Urothelium cell line (cell line): Measurements from ENCODE around the gene DUSP9.

Experiments
- DNase-seq: peaks from one replicate; pipeline ENCODE4 v3.0.0; 2011; ENCODE audit warnings: low spot score, mixed read lengths
- FAIRE-seq: peaks from 2 replicates; lab custom pipeline; 2011; peaks lifted over from hg19 to GRCh38; lab: Jason Lieb, UNC

DUSP9 gene

DNA sequence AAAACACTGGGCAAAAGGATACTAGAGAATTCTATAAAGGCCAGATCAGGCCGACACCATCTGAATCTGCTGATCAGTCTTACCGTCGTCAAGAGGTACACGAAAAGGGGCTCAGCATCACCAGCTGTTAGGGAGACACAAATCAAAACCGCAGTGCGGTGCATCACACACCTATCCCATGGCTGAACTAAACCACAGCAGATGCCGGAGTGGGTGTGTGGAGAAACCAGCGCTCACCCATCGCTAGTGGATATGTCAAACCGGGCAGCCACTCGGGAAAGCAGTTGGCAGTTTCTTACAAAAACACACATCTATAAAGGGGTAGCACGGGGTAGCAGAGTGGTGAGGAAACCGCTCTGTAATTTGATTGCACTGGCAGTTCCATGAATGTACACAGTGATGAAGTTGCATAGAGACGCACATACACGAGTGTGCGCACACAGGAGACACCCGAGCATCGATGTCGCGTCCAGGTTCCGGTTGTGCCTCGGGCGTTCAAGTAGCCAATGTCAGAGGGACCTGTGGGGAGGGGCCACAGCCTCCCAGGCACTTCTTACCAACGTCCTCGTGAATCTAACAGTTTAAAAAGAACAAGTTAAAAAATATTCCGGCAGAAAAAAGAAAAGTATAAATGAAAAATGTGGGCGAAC, 24.9 kb upstream of the DUSP9 start:
- no peak for FAIRE-seq
- DNase-seq, result no peak

DNA sequence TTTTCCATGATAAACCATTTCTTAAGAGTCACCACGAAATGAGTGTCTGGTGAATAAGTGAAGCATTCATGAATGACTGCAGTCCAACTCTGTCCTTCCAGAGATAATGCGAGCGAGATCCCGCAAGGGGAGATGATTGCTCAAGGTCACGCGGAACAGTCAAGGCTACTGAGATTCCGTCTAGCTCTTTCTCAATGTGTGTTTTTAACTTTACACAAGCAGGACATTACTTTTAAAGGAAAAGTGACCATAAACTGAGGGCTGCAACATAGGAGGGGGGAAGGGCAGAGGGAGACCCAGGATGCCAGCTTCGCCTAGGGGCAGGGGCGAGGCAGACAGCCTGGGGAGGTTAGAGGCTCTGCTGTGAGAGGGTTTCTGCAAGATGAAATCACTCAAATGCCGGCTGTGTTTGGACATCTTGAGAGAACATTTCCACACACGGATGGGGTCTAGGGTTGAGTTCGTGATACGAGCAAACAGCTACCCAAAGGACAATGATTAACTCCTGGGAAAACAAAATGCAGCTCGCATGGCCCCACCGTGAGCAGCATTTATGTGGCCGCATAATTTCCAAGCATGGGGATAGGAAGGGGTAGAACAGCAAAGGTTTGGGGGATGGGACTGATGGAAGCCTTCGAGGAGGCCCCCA, 24.2 kb upstream of the DUSP9 start:
- FAIRE-seq (no peak), DNase-seq (no peak)

DNA sequence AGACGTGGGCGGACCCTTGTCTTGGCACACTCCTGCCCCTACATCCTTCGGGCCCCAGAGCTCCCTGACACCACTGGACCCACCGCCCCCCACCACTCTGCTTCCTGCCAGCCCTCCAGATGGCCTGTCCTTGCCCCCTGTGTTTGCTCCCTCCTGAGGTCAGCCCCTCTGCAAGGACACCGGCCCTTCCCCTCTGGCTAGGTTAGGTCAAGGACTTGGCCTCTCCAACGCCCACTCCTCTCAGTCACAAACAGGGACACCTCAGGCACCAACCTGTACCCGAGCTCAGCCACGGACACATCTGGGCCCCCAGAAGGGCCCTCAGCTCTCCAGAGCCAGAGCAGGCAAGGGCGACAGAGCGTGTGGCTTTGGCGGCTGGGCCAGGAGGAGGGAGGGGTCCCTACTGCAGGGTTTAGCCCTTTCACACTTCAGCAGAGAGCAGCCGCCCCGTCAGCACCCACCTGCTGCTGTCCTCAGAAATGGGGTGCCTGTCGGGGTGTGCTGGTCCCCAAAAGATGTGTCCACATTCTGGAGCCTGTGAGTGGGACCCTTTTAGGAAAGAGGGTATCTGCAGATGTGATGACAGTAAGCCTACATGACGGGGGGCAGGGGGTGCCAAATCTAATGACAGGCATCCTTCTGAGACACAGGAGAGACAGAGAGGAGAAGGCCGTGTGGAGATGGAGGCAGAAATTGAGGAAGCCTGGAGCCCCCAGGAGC, 23.5 kb upstream of the DUSP9 start:
- DNase-seq (no peak), FAIRE-seq (no peak)

DNA sequence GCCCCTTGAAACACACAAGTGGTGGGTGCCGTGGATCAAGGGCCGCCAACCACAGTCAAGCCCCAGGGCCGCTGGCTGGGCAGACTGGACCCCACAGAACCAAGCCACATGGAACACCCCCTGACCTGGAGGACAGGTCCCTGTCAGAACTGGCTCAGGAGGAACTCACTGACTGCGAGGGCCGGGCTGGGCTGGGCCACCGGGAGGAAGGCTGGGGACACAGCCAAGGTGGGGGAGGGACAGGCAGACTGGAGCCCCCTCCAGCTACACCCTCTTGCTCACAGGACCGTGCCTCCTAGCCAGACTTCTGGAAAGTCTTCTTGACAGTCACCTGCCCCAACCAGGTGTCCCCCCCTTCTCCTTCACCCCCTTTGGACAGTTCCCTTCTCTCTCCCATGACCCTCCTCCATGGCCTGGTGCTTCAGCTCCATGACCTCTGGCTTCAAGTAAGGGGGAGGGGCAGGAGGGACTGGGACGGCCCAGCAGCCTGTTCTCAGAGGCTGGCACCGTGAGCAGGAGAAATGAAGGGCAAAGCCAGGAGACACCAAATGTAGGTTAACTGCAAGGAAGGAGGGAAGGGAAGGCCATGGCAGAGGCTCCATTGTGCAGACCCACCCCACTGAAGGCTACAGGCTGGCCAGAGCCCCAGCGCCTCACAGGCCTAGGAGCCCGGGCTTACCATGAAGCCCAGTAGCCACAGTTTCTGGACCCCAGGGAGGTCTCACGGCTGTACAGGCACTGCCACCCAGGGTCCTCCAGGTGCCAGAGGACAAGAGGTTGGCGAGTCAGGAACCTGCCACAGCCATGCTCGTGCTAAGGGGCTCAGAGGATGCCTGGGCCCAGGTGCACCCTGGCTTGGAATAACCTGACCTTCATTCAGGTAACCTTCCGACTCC, 22.6 kb upstream of the DUSP9 start:
- DNase-seq (no peak), FAIRE-seq (no peak)

DNA sequence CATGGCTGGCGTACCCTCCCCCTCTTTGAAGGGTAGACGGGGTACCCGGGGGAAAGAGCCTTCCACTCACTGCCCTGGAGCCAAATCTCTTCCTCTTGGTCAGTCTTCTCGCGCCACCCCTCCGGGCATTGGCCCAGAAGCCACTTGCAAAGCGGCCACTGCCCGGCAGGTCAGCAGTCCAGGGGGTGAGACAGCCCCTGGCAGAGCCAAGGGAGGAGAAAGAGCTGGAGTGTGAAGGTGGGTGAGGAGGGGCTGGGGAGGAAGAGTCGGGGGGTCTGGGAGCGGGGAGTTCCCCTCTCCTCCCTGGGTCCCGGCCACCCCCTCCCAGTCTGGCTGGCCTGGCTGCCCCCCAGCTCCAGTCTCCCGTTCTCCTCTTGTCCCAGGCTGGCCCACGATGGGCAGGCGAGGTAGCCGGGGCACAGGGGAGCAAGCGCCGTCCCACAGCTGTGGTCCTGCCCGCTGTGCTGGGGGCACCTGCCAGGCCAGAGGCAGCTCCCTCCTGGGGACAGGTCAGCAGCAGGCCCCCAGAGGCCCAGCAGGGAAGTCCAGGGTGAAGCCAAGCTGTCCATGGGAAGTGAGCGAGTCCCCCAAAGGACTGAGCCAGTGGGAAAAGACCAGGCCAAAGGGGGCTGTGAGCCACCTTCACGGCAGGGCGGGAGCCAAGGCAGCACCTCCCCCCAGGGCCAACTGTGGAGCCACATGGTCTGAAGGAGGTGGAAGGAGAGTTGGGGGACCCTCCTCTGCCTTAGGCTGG, 21.6 kb upstream of the DUSP9 start:
- FAIRE-seq (no peak), DNase-seq (no peak)

DNA sequence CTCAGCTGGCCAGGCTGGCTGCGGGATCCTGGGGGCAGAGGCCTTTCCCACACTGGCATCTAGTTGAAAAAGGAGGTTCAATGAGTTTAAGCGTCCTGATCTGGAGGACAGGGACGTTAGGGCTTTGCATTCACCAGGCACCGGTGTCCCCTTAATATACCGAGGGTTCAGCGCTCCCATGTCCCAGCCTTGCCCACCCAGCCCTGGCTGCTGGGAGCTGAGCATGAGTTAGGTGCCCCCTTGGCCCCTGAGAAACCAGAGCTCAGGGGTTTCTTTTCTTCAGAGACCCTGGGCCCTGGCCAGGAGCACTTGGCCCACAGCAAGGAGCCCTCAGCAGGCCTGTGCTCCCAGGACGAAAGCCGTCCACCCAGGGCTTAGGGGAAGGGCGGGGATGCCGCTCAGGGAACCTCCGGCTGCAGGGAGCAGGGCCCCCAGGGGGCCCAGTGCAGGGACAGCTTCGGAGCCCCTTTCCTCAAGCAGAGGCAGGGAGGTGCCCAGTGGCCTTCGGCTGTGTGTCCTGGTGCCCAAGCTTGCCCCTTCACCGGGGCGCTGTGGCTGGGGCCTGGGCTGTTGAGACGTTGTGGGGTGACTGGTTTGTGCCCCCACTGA, 20.9 kb upstream of the DUSP9 start:
- FAIRE-seq, result no peak
- DNase-seq, result no peak

DNA sequence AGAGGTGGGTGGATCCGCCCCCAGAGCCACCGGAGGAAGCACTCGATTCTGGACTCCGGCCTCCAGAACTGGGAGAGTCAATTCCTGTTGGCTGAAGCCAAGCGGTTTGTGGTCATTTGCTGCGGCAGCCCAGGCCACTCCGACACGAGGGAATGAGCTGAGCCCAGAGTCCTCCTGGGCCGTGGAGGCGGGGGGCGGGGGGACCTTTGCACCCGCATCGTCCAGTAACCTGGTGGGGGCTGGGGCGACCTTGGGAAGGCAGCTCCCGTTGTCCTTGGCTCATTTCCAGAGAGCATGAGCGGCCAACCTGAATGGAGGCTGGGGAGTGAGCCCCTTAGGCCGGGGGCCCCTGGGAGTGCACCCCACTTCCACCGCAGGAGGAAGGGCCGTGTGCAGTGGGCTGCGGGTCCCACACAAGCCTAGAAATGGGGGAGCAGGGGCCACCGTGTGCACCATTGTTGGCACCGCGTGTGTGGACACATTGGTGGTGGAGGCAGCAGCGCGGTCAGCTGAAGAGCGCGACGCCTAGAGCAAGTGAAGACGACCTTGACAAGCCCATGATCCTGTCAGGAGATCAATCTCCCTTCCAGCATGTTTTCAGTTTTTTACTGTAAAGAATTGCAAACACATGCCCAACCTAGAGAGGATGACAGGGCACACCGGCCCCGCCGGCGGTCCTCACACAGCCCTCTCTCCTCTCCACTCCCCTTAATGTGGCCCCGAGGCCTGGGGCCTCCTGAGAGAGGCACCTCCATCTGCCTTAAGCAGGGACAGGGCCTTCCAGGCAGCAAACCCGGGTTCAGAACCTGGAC, 19.9 kb upstream of the DUSP9 start:
- no peak for DNase-seq
- no peak for FAIRE-seq

DNA sequence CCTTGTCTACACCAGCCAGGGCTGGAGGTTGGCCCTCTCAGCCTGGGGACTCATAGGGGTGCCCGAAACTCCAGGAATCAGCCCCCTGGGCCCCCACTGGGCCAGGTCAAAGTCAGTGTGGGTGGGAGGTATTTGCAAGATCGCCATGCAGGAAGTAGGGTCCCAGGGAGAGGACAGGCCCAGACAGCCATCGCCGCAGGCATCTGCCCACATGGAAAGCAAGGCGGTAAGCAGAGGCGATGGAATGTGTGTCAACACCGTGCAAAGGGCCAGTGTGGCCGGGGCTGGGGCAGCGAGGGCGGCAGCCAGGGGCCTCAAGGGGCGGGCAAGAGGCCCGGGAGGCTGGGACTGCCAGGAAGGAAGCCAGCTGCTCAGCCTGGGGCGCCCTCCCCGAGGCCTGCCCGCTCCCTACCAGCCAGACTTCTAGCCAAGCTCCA, 19.3 kb upstream of the DUSP9 start:
- FAIRE-seq, result no peak
- no peak for DNase-seq

DNA sequence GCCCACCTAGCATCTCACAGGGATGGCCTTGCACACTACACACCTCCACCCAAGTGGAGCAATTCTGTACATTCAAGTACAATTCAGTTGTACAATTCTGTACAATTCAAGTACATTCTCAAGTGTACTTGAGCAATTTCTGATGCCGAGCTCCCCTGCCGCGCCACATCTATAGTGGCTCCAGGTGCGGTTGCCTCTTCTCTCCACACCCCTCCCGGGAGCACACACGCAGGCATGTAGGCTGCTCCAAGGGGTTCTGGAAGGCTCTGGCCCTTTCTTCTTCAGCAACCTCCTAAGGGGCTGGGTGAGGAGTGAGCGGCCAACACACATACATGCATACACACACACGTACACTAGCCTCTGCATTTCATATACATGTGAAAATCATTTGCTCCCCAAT, 18.9 kb upstream of the DUSP9 start:
- DNase-seq, result no peak
- FAIRE-seq, result no peak

DNA sequence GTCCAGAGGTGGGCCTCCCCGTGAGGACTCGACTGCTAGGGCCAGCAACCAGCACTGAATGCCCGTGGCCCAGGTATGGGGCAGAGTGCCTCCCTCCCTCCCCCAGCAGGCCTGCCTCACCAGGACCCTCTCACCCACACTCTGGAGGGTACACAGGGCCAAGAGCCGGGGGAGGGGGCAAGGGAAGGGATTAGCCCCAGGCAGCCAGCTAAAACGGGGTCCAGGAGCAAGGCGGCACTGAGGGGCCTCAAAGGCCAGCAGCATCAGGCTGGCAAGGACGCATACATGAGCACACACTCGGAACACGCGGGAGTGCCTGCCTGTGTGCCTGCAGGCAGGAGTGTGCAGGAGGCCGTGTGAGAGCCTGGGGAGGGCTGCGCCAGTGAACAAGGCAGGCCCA, 18.3 kb upstream of the DUSP9 start:
- FAIRE-seq (no peak), DNase-seq (no peak)

DNA sequence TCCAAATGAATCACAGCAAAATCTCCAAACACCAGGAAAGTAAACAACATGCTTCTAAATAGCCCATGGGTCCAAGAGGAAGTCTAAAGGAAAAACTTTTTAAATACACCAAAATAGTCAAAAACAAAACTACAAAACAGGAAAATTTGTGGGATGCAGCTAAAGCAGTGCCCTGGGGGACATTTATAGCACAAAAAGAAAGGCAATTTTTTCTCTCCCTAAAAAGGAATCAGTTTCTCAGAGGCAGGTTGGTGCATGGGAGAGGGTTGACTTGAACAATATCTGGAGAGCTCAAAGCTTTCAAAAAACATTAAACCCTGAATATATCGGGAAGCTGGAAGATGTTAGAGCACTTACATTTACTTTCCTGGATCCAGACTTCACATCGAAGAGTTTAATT, 15.7 kb upstream of the DUSP9 start:
- DNase-seq (no peak), FAIRE-seq (no peak)

DNA sequence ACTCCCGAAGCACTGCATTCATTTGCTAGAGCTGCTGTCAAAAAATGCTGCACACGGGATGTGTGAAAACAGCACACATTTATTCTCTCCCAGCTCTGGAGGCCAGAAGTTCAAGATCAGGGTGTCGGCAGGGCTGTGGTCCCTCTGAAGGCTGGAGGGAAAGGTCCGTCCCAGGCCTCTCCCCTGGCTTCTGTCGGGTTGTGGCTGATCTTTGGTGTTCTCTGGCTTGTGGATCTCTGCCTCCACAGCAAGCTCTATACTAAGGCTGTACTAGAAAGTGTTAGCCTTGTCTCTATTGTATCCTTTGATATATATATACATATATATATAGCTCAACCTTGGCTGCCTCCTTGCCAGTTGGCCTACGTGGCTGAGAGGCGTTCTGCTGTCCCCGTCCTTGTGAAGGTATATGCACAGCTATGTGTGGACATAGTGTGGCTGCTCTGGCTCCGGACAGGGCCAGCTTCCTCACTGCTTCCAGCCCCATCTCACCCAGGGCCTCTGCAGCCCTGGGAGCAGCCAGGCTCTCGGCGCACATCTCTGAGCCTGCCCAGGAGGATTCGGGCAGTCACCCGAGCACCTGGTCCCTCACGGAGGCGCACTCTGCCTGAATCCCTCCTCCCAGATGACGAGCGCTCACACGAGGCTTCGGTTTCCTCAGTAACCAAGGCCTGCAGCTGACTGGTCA, 15.0 kb upstream of the DUSP9 start:
- no peak for DNase-seq
- FAIRE-seq, result no peak

DNA sequence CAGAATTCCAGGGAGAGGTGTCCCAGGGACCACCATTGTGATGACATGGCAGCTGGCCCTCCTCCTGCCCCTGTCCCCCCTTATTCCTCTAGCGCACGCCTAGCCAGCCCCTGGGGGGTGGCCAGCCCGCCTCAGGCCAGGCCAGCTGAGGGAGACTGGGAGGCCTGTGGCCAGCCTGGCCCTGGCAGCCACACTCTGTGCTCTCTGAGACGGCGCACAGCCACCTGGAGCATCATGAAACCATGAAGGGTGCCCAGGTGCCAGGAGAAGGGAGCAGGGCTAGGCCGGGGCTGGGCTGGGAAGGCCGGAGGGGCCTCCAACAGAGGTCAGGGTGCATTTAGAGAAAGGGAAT, 14.4 kb upstream of the DUSP9 start:
- no peak for DNase-seq
- no peak for FAIRE-seq

DNA sequence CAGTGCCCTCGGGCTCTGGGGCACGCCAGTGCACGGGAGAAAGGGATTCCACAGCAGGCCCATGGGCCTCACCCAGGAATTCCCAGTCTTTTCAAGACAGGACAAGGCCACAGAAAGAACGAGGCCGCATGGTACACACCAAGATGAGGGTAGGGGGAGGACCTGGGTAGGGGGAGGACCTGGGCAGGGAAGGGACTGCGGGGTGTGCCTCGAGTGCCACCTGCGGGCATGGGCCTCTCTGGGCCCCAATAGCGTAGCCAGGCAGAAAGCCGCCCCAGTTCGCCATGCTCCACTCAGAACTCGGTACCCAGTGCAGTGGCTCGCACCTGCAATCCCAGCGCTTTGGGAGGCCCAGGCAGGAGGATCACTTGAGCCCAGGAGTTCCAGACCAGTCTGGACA, 14.0 kb upstream of the DUSP9 start:
- DNase-seq (no peak), FAIRE-seq (no peak)

DNA sequence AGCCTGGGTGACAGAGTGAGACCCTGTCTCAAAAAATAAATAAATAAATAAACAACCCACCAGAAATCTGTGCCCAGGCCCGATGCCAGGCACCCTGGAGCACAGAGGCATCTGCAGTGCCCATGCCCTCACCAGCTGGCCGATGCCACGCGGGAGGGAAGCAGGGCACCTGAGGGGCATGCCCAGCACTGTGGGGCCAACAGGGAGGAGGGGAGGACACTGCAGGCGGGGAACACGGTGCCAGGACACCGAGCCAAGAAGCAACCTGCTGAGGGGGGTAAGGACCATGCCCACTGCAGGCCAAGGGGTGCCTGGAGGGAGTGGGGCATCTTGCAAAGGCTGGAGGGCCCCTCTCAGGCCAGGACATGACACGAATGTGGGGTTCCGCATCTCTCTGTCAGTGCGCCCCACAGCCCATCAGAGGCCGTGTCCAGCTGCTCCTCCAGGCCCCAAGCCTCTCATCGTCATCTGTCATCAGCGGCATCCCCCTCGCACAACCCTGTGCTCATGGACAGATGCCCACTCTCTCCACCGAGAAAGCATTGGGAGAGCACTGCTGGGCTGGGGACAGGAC, 13.3 kb upstream of the DUSP9 start:
- no peak for DNase-seq
- no peak for FAIRE-seq

DNA sequence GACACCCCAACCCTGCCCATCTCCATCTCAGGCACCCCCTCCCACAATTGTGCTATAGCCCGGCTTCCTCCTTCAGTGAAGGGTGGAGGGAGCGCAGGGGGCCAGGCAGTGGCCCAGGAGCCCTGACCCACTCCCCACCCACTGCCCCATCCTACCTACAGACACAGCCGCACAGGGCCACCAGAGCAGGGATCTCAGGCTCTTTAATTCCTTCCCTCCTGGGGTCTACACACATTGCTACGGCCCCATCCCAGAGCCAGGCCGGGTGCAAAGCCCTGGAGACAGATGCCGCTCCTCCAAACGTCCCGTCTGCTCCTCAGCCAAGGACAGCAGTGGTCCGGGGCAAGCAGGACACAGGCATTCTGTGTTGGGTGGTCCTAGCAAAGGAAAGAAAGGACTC, 12.8 kb upstream of the DUSP9 start:
- no peak for FAIRE-seq

DNA sequence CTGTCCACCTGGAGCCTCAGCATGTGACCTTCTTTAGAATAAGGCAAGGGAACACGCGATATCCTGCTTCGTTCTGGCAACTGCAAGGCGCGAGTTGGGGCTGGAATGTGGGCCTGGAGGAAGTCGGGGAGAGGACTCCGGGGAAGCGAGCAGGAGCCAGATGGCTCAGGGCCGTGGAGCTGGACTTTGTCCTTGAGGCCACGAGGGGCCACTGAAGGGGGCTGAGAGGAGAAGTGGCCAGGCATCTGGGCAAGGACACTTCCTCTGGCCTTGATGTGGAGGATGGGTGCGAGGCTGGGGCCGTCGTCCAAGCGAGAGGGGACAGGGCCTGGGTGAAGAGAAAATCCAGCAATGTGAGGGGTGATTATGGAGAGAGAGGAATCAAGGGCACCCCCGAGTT, 12.2 kb upstream of the DUSP9 start:
- no peak for DNase-seq
- FAIRE-seq, result no peak

More for the DNA sequence above, 12.8 kb upstream of the DUSP9 start:
- DNase-seq, result no peak

DNA sequence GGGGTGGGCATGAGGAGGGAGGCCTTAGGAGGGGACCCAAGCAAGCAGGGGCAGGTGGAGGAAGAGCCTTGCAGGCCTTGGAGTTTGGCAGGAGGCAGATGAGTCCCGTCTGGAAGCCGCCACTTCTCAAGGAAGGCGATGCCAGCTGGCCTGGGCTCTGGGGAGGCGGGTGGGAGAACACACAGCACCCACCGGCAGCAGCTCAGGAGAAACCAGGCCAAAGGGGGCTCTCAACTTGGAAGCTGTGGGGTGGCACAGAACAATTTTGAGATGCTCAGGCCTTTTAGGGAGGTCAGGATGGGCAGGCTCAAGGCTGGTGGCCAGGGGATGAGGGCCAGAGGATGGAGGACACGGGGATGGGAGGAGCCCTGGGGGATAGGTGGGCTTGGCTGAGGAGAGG, 11.6 kb upstream of the DUSP9 start:
- no peak for FAIRE-seq

More for the DNA sequence above, 11.6 kb upstream of the DUSP9 start:
- DNase-seq, result no peak
